ENCODE measurements around the gene MYMX.

Gene MYMX

GRCh38 chr6:44257753-44258324, 41.1 kb downstream of the MYMX start:
- Histone ChIP-seq H3K23ac (ENCODE audit: low read length) (no peak overlapping the region), H3K4me2 (ENCODE audit: low read length) (peak overlapping the region; percentile 95), H3K9ac (ENCODE audit: low read length) (no peak overlapping the region), H3K4ac (ENCODE audit: low read depth, low read length) (no peak overlapping the region), H3K4me3 (ENCODE audit: low read depth, low read length) (peak overlapping the region; percentile 93), H3K27ac (ENCODE audit: low read depth, low read length) (peak overlapping the region; percentile 84), H4K8ac (ENCODE audit: low read depth, low read length) (peak overlapping the region; percentile 24), H2AFZ (ENCODE audit: insufficient read depth, low read length, poor library complexity) (peak overlapping the region; percentile 76), H3K27me3 (ENCODE audit: insufficient read depth, low read length) (no peaks in the 10 kb centered on the region), H4K91ac (ENCODE audit: low read depth, low read length) (peak overlapping the region; percentile 68), H2BK12ac (ENCODE audit: low read length) (no peak overlapping the region), H3K36me3 (ENCODE audit: control insufficient read depth in 1 of 2, insufficient read depth in 2 of 2, low read length in 2 of 2) (peaks cover 42 to 50% of the 10 kb centered on the region in 2 experiments), H2AK5ac (ENCODE audit: low read length) (no peak overlapping the region), H3K14ac (ENCODE audit: low read length) (no peak overlapping the region), H3K18ac (ENCODE audit: low read length) (no peak overlapping the region), H2BK120ac (ENCODE audit: insufficient read depth, low read length, poor library complexity) (no peak overlapping the region), H3K9me3 (ENCODE audit: insufficient read depth, low read depth, low read length) (no peaks in the 10 kb centered on the region), H2BK5ac (ENCODE audit: low read depth, low read length, poor library complexity) (no peak overlapping the region), H3K4me1 (ENCODE audit: control insufficient read depth in 1 of 2, insufficient read depth in 2 of 2, low read length in 2 of 2) (peaks cover 12% of the 10 kb centered on the region in 2 experiments), H3K79me2 (ENCODE audit: control insufficient read depth, insufficient read depth, low read length, poor library complexity) (peaks cover 8% of the 10 kb centered on the region), H4K12ac (ENCODE audit: low read depth, low read length) (peak overlapping the region; percentile 67), H3K79me1 (ENCODE audit: low read length) (peaks cover 9% of the 10 kb centered on the region)
- DNase-seq, result no peak
- no CpG with 5 or more reads among the region's 15 CpGs for WGBS (ENCODE audit: extremely low coverage, insufficient coverage, insufficient read length)

GRCh38 chr6:44258325-44258863, 41.7 kb downstream of the MYMX start:
- Histone ChIP-seq H4K12ac (ENCODE audit: low read depth, low read length) (no peak overlapping the region), H4K91ac (ENCODE audit: low read depth, low read length) (no peak overlapping the region), H3K79me2 (ENCODE audit: control insufficient read depth, insufficient read depth, low read length, poor library complexity) (peaks cover 8% of the 10 kb centered on the region), H3K4ac (ENCODE audit: low read depth, low read length) (no peak overlapping the region), H4K8ac (ENCODE audit: low read depth, low read length) (no peak overlapping the region), H3K36me3 (ENCODE audit: control insufficient read depth in 1 of 2, insufficient read depth in 2 of 2, low read length in 2 of 2) (peaks cover 36 to 44% of the 10 kb centered on the region in 2 experiments), H3K18ac (ENCODE audit: low read length) (no peak overlapping the region), H3K9me3 (ENCODE audit: insufficient read depth, low read depth, low read length) (no peaks in the 10 kb centered on the region), H3K4me3 (ENCODE audit: low read depth, low read length) (no peak overlapping the region), H2AK5ac (ENCODE audit: low read length) (no peak overlapping the region), H2BK120ac (ENCODE audit: insufficient read depth, low read length, poor library complexity) (no peak overlapping the region), H3K4me1 (ENCODE audit: control insufficient read depth in 1 of 2, insufficient read depth in 2 of 2, low read length in 2 of 2) (peaks cover 17 to 18% of the 10 kb centered on the region in 2 experiments), H3K27me3 (ENCODE audit: insufficient read depth, low read length) (no peaks in the 10 kb centered on the region), H2AFZ (ENCODE audit: insufficient read depth, low read length, poor library complexity) (no peak overlapping the region), H3K23ac (ENCODE audit: low read length) (no peak overlapping the region), H3K14ac (ENCODE audit: low read length) (no peak overlapping the region), H2BK12ac (ENCODE audit: low read length) (peak overlapping the region; percentile 20), H3K9ac (ENCODE audit: low read length) (no peak overlapping the region), H2BK5ac (ENCODE audit: low read depth, low read length, poor library complexity) (no peak overlapping the region), H3K27ac (ENCODE audit: low read depth, low read length) (no peak overlapping the region), H3K4me2 (ENCODE audit: low read length) (no peak overlapping the region), H3K79me1 (ENCODE audit: low read length) (peaks cover 9% of the 10 kb centered on the region)
- DNase-seq, result no peak
- WGBS (ENCODE audit: extremely low coverage, insufficient coverage, insufficient read length), result no CpG with 5 or more reads among the region's 9 CpGs

- WGBS (ENCODE audit: extremely low coverage, insufficient coverage, insufficient read length), result no CpG with 5 or more reads among the region's 3 CpGs
These were observed 42.2 kb downstream of the MYMX start for GRCh38 chr6:44258921-44259320.

GRCh38 chr6:44260011-44260410, 43.3 kb downstream of the MYMX start:
- no peak overlapping the region for H4K8ac ChIP-seq (ENCODE audit: low read depth, low read length)
- peaks cover 32 to 33% of the 10 kb centered on the region in 2 experiments for H3K4me1 ChIP-seq (ENCODE audit: control insufficient read depth in 1 of 2, insufficient read depth in 2 of 2, low read length in 2 of 2)
- H3K36me3 ChIP-seq (ENCODE audit: control insufficient read depth in 1 of 2, insufficient read depth in 2 of 2, low read length in 2 of 2), result peaks cover 24 to 30% of the 10 kb centered on the region in 2 experiments
- no peak overlapping the region for H3K27ac ChIP-seq (ENCODE audit: low read depth, low read length)
- H4K12ac ChIP-seq (ENCODE audit: low read depth, low read length), result no peak overlapping the region
- H3K9ac ChIP-seq (ENCODE audit: low read length), result no peak overlapping the region
- peaks cover 10% of the 10 kb centered on the region for H3K79me2 ChIP-seq (ENCODE audit: control insufficient read depth, insufficient read depth, low read length, poor library complexity)
- no peak overlapping the region for H2BK5ac ChIP-seq (ENCODE audit: low read depth, low read length, poor library complexity)
- no peak overlapping the region for H4K91ac ChIP-seq (ENCODE audit: low read depth, low read length)
- peaks cover 15% of the 10 kb centered on the region for H3K79me1 ChIP-seq (ENCODE audit: low read length)
- no peak overlapping the region for H3K4ac ChIP-seq (ENCODE audit: low read depth, low read length)
- no peak overlapping the region for H3K14ac ChIP-seq (ENCODE audit: low read length)
- H2AFZ ChIP-seq (ENCODE audit: insufficient read depth, low read length, poor library complexity), result no peak overlapping the region
- H3K18ac ChIP-seq (ENCODE audit: low read length), result no peak overlapping the region
- H3K9me3 ChIP-seq (ENCODE audit: insufficient read depth, low read depth, low read length), result no peaks in the 10 kb centered on the region
- H3K27me3 ChIP-seq (ENCODE audit: insufficient read depth, low read length), result no peaks in the 10 kb centered on the region
- H2AK5ac ChIP-seq (ENCODE audit: low read length), result no peak overlapping the region
- WGBS (ENCODE audit: extremely low coverage, insufficient coverage, insufficient read length), result no CpG with 5 or more reads among the region's 8 CpGs
- no peak overlapping the region for H3K4me2 ChIP-seq (ENCODE audit: low read length)
- H3K4me3 ChIP-seq (ENCODE audit: low read depth, low read length), result no peak overlapping the region
- DNase-seq, result no peak
- no peak overlapping the region for H2BK120ac ChIP-seq (ENCODE audit: insufficient read depth, low read length, poor library complexity)
- no peak overlapping the region for H3K23ac ChIP-seq (ENCODE audit: low read length)
- H2BK12ac ChIP-seq (ENCODE audit: low read length), result no peak overlapping the region

More at GRCh38 chr6:44258921-44259320, 42.2 kb downstream of the MYMX start:
- no peak overlapping the region for H2BK12ac ChIP-seq (ENCODE audit: low read length)
- no peak overlapping the region for H2BK5ac ChIP-seq (ENCODE audit: low read depth, low read length, poor library complexity)
- peaks cover 23% of the 10 kb centered on the region in 2 experiments for H3K4me1 ChIP-seq (ENCODE audit: control insufficient read depth in 1 of 2, insufficient read depth in 2 of 2, low read length in 2 of 2)
- DNase-seq, result no peak
- H3K27ac ChIP-seq (ENCODE audit: low read depth, low read length), result no peak overlapping the region
- H4K8ac ChIP-seq (ENCODE audit: low read depth, low read length), result no peak overlapping the region
- no peak overlapping the region for H4K91ac ChIP-seq (ENCODE audit: low read depth, low read length)
- no peak overlapping the region for H2AFZ ChIP-seq (ENCODE audit: insufficient read depth, low read length, poor library complexity)
- H3K14ac ChIP-seq (ENCODE audit: low read length), result no peak overlapping the region
- peaks cover 34 to 41% of the 10 kb centered on the region in 2 experiments for H3K36me3 ChIP-seq (ENCODE audit: control insufficient read depth in 1 of 2, insufficient read depth in 2 of 2, low read length in 2 of 2)
- H3K9ac ChIP-seq (ENCODE audit: low read length), result no peak overlapping the region
- H3K9me3 ChIP-seq (ENCODE audit: insufficient read depth, low read depth, low read length), result no peaks in the 10 kb centered on the region
- H3K18ac ChIP-seq (ENCODE audit: low read length), result no peak overlapping the region
- no peak overlapping the region for H2BK120ac ChIP-seq (ENCODE audit: insufficient read depth, low read length, poor library complexity)
- no peak overlapping the region for H4K12ac ChIP-seq (ENCODE audit: low read depth, low read length)
- no peak overlapping the region for H3K4me3 ChIP-seq (ENCODE audit: low read depth, low read length)
- H3K79me1 ChIP-seq (ENCODE audit: low read length), result peaks cover 13% of the 10 kb centered on the region
- peaks cover 8% of the 10 kb centered on the region for H3K79me2 ChIP-seq (ENCODE audit: control insufficient read depth, insufficient read depth, low read length, poor library complexity)
- H3K27me3 ChIP-seq (ENCODE audit: insufficient read depth, low read length), result no peaks in the 10 kb centered on the region
- no peak overlapping the region for H3K4ac ChIP-seq (ENCODE audit: low read depth, low read length)
- no peak overlapping the region for H2AK5ac ChIP-seq (ENCODE audit: low read length)
- H3K23ac ChIP-seq (ENCODE audit: low read length), result no peak overlapping the region
- no peak overlapping the region for H3K4me2 ChIP-seq (ENCODE audit: low read length)
